PC-9 (cell line): ENCODE data around the gene ETV6.

Experiments used
- EZH2 ChIP-seq: fragments of 200-600 bp; sonication (generic); IDR thresholded peaks from 2 replicates; pipeline ENCODE4 v1.8.0; 2017; ENCODE audit warnings: antibody characterized with exemption, low read depth
- TF ChIP-seq, protein P1 (sequence below): fragments of 200-600 bp; sonication (generic); conservative IDR thresholded peaks from 2 replicates; pipeline ENCODE4 v1.6.1; 2017; ENCODE audit warnings: mixed run types, antibody characterized with exemption, mild to moderate bottlenecking, moderate library complexity

DNA sequence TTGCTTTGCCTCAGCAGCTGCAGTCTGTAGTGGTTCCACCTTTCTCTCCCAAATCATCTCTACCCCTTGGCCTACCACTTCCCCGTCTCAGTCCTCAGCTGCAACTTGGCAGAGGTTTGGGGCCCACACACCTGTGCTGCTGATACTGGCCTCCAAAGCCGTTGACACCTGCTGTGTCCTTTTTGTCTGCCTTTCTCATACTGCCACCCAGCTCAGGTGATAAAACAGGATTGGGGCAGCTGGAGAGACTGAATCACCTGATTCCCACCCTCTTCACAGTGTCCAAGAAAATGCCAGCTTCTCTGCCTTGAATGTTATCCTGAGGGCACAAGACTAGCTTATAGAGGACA lies 103.7 kb downstream of the ETV6 start:
- TF ChIP-seq, protein P1, sequence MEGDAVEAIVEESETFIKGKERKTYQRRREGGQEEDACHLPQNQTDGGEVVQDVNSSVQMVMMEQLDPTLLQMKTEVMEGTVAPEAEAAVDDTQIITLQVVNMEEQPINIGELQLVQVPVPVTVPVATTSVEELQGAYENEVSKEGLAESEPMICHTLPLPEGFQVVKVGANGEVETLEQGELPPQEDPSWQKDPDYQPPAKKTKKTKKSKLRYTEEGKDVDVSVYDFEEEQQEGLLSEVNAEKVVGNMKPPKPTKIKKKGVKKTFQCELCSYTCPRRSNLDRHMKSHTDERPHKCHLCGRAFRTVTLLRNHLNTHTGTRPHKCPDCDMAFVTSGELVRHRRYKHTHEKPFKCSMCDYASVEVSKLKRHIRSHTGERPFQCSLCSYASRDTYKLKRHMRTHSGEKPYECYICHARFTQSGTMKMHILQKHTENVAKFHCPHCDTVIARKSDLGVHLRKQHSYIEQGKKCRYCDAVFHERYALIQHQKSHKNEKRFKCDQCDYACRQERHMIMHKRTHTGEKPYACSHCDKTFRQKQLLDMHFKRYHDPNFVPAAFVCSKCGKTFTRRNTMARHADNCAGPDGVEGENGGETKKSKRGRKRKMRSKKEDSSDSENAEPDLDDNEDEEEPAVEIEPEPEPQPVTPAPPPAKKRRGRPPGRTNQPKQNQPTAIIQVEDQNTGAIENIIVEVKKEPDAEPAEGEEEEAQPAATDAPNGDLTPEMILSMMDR, result no peak
- TF ChIP-seq EZH2, result no peak
